Measurements from ENCODE around the gene ACTC1. TPM values are rescaled to one million over a fixed set of nuclear protein-coding genes. Genes with fewer than 3 reads are reported as not detected.

ACTC1 gene
- total and polyA plus RNA-seq, 2 of the 13 experiments (the other 11 are each of a cell fraction or from before 2014, with no cell fraction given), result not detected

DNA sequence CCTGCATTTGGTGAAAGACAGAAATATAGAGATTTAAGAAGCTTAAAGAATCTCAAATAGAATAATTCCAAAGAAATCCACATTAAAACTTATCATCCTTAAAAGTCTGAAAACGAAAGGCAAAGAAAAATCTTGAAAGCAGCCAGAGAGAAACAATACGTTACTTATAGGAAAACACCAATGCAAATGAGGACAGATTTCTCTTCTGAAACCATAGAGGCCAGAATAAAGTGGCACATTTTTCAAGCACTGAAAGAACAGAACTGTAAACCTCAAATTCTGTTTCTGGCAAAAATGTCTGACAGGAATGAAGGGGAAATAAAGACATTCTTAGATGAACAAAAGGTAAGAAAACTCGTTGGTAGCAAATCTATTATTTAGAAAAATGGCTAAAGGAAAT is 13.8 kb upstream of the ACTC1 start:
- no peak overlapping the region for H3K9ac ChIP-seq (ENCODE audit: insufficient read depth, low read depth, low read length)
- POLR2A ChIA-PET, result no interaction called here
- WGBS (ENCODE audit: low lambda C conversion rate), result 29% methylated on average over 3 of the region's 3 CpGs
- H3K36me3 ChIP-seq (replicated peaks in 1 of 2; ENCODE audit: control insufficient read depth in 1 of 2, insufficient read depth in 2 of 2, low read length in 2 of 2), result no peaks in the 10 kb centered on the region
- no peaks in the 10 kb centered on the region; a peak in 1 of 5 replicates for H3K27me3 ChIP-seq (ENCODE audit: control insufficient read depth in 1 of 2, insufficient read depth in 2 of 2, low read length in 2 of 2)
- CTCF ChIA-PET (ENCODE audit: low intra/inter-chr PET ratio, low total read pairs), result no interaction called here
- FAIRE-seq (no peak), DNase-seq (ENCODE audit: low spot score) (no peak), ATAC-seq (no peak)
- no peaks in the 10 kb centered on the region for H4K20me1 ChIP-seq (ENCODE audit: insufficient read depth, low read length)
- H3K4me2 ChIP-seq (ENCODE audit: low read depth, low read length), result no peak overlapping the region
- intact Hi-C loops (cut with micrococcal nuclease; ENCODE audit: unreplicated experiment) (no loop called here), in situ Hi-C loops (cut with HindIII; ENCODE audit: extremely low pct_ligation_motif_present, low pct_unique_long_range_greater_than_20kb) (no loop called here)
- H3K27ac ChIP-seq (ENCODE audit: extremely low read length, insufficient read depth, low read length), result no peak overlapping the region
- H3K9me3 ChIP-seq (ENCODE audit: low read length), result no peaks in the 10 kb centered on the region
- no TSS peak for BruUV-seq (replicated peaks)
- no peak overlapping the region for H3K4me3 ChIP-seq (replicated peaks in 1 of 3; ENCODE audit: insufficient read depth in 1 of 3, low read depth in 2 of 3, low read length in 3 of 3)
- no peak overlapping the region for H2AFZ ChIP-seq (ENCODE audit: low read length)
- no peaks in the 10 kb centered on the region for H3K4me1 ChIP-seq (ENCODE audit: insufficient read depth, low read length)
- no peaks in the 10 kb centered on the region for H3K79me2 ChIP-seq (ENCODE audit: insufficient read depth, low read length)
- TF ChIP-seq, protein P1, sequence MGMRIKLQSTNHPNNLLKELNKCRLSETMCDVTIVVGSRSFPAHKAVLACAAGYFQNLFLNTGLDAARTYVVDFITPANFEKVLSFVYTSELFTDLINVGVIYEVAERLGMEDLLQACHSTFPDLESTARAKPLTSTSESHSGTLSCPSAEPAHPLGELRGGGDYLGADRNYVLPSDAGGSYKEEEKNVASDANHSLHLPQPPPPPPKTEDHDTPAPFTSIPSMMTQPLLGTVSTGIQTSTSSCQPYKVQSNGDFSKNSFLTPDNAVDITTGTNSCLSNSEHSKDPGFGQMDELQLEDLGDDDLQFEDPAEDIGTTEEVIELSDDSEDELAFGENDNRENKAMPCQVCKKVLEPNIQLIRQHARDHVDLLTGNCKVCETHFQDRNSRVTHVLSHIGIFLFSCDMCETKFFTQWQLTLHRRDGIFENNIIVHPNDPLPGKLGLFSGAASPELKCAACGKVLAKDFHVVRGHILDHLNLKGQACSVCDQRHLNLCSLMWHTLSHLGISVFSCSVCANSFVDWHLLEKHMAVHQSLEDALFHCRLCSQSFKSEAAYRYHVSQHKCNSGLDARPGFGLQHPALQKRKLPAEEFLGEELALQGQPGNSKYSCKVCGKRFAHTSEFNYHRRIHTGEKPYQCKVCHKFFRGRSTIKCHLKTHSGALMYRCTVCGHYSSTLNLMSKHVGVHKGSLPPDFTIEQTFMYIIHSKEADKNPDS (CRISPR knock-in tag; IDR thresholded peaks at IDR 0.05), result no peak
- TF ChIP-seq, protein P2, sequence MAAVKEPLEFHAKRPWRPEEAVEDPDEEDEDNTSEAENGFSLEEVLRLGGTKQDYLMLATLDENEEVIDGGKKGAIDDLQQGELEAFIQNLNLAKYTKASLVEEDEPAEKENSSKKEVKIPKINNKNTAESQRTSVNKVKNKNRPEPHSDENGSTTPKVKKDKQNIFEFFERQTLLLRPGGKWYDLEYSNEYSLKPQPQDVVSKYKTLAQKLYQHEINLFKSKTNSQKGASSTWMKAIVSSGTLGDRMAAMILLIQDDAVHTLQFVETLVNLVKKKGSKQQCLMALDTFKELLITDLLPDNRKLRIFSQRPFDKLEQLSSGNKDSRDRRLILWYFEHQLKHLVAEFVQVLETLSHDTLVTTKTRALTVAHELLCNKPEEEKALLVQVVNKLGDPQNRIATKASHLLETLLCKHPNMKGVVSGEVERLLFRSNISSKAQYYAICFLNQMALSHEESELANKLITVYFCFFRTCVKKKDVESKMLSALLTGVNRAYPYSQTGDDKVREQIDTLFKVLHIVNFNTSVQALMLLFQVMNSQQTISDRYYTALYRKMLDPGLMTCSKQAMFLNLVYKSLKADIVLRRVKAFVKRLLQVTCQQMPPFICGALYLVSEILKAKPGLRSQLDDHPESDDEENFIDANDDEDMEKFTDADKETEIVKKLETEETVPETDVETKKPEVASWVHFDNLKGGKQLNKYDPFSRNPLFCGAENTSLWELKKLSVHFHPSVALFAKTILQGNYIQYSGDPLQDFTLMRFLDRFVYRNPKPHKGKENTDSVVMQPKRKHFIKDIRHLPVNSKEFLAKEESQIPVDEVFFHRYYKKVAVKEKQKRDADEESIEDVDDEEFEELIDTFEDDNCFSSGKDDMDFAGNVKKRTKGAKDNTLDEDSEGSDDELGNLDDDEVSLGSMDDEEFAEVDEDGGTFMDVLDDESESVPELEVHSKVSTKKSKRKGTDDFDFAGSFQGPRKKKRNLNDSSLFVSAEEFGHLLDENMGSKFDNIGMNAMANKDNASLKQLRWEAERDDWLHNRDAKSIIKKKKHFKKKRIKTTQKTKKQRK (IDR thresholded peaks at IDR 0.05; ENCODE audit: low read length), result no peak
- TF ChIP-seq, protein P3, sequence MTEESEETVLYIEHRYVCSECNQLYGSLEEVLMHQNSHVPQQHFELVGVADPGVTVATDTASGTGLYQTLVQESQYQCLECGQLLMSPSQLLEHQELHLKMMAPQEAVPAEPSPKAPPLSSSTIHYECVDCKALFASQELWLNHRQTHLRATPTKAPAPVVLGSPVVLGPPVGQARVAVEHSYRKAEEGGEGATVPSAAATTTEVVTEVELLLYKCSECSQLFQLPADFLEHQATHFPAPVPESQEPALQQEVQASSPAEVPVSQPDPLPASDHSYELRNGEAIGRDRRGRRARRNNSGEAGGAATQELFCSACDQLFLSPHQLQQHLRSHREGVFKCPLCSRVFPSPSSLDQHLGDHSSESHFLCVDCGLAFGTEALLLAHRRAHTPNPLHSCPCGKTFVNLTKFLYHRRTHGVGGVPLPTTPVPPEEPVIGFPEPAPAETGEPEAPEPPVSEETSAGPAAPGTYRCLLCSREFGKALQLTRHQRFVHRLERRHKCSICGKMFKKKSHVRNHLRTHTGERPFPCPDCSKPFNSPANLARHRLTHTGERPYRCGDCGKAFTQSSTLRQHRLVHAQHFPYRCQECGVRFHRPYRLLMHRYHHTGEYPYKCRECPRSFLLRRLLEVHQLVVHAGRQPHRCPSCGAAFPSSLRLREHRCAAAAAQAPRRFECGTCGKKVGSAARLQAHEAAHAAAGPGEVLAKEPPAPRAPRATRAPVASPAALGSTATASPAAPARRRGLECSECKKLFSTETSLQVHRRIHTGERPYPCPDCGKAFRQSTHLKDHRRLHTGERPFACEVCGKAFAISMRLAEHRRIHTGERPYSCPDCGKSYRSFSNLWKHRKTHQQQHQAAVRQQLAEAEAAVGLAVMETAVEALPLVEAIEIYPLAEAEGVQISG (CRISPR knock-in tag; IDR thresholded peaks at IDR 0.05), result no peak
- TF ChIP-seq SNAPC2 (CRISPR knock-in tag; IDR thresholded peaks at IDR 0.05), result no peak
- TF ChIP-seq GABPA (IDR thresholded peaks at IDR 0.05; ENCODE audit: low read depth, low read length), result no peak
- TF ChIP-seq GABPA (CRISPR knock-in tag; IDR thresholded peaks at IDR 0.05; ENCODE audit: low read depth), result no peak
- TF ChIP-seq FOXJ3 (CRISPR knock-in tag; IDR thresholded peaks at IDR 0.05; ENCODE audit: borderline replicate concordance), result no peak

All from HepG2 (cell line).